ENCODE results near the gene KIRREL1. TPM values are rescaled to one million over a fixed set of nuclear protein-coding genes. Genes with fewer than 3 reads are reported as not detected.

The KIRREL1 gene
- total and polyA plus RNA-seq, 2 of the 8 experiments (the other 6 are each of a cell fraction or from before 2014, with no cell fraction given), result 14.2 to 39.0 TPM

DNA sequence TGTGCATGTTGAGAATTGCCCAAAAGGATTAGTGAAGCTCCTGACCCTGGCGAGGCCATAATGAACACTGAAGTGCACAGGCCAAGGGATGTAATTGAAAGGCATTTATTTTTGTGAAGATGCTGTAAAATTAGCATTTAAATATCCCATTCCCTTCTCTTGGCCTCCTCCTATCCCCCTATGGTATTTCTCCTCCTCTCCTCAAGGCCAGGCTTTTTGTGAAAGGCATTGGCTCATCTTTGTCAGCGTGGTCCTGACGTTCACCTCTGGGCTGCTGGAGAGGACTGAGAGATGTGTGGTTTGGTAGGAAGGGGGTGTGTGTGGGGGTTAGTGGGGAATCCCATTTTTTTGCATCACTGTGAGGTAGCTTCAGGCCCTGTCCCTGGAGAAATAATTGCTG, 105.7 kb downstream of the KIRREL1 start (continued):
- TF ChIP-seq NRF1 (IDR thresholded peaks at IDR 0.05; ENCODE audit: low read depth, low read length), result no peak
- TF ChIP-seq CHD7 (IDR thresholded peaks at IDR 0.05; ENCODE audit: insufficient replicate concordance, low read length), result no peak
